H7 (cell line): Measurements from ENCODE around the gene SLC4A9. TPM values are rescaled to one million over a fixed set of nuclear protein-coding genes. Genes with fewer than 3 reads are reported as not detected.
"Not testable (repeated sequence)": the region's sequence is repeated elsewhere in the genome, so short reads cannot be mapped to it uniquely, and the experiment has no call there.

Experiments used
- DNase-seq: peaks from one replicate; pipeline ENCODE4 v3.0.0; 2012
- H3K27me3 ChIP-seq: 2 replicates; pipeline ENCODE4 v1.6.0; 2011; ENCODE audit warnings: mild to moderate bottlenecking, low read length; ENCODE audit not compliant: control insufficient read depth, insufficient read depth
- H3K36me3 ChIP-seq: replicated peaks from 2 replicates; pipeline ENCODE4 v1.5.1; 2011; ENCODE audit warnings: low read length; ENCODE audit not compliant: control insufficient read depth, insufficient read depth
- H3K4me3 ChIP-seq: 2 replicates; pipeline ENCODE4 v1.5.1; 2011; ENCODE audit warnings: low read depth, mild to moderate bottlenecking, control low read depth, low read length, moderate library complexity; ENCODE audit not compliant: insufficient read depth
- total RNA-seq: library from RNA; depleted of rRNA; stranded (reverse); fragments of >200 nt; shearing (Covaris generic); gene quantifications from 2 replicates; pipeline ENCODE4 v1.2.3, GENCODE V29; 2014; rRNA removed

SLC4A9 gene
- total RNA-seq, 1 experiment from 2014 or later, result not detected

DNA sequence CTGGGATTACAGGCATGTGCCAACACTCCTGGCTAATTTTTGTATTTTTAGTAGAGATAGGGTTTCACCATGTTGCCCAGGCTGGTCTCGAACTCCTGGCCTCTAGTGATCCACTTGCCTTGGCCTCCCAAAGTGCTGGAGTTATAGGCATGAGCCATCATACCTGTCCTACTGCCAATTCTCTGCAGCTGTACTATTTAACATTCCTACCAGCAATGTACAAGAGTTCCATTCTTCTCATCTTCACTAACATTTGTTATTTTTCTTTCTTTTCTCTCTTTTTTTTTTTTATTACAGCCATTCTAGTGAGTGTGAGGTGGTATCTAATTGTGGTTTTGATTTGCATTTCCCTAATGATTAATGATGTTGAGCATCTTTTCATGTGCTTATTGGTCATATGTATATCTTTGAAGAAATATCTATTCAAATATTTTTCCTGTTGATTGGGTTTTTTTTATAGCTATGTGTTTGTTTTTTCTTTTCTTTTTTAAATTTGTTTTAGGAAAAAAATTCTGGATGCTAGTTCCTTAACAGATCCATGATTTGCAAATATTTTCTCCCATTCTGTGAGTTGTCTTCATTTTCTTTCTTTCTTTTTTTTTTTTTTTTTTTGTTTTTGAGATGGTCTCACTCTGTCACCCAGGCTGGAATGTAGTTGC lies 59.0 kb downstream of the SLC4A9 start:
- DNase-seq, result no peak
- no peaks in the 10 kb centered on the region for H3K36me3 ChIP-seq
- H3K27me3 ChIP-seq, result no peaks in the 10 kb centered on the region
- no peak overlapping the region for H3K4me3 ChIP-seq

DNA sequence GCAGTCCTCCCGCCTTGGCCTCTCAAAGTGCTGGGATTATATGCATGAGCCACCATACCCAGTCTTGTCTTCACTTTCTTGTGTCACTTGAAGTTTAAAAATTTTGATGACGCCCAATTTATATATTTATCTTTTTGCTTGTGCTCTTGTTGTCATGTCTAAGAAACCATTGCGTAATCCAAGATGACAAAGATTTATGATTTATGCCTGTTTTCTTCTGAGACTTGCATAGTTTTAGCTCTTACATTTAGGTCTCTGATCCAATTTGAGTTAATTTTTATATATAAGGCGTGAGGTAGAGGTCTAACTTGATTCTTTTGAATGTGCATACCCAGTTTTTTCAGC lies 60.2 kb downstream of the SLC4A9 start:
- DNase-seq, result no peak
- H3K4me3 ChIP-seq, result no peak overlapping the region
- no peaks in the 10 kb centered on the region for H3K36me3 ChIP-seq
- no peaks in the 10 kb centered on the region for H3K27me3 ChIP-seq

DNA sequence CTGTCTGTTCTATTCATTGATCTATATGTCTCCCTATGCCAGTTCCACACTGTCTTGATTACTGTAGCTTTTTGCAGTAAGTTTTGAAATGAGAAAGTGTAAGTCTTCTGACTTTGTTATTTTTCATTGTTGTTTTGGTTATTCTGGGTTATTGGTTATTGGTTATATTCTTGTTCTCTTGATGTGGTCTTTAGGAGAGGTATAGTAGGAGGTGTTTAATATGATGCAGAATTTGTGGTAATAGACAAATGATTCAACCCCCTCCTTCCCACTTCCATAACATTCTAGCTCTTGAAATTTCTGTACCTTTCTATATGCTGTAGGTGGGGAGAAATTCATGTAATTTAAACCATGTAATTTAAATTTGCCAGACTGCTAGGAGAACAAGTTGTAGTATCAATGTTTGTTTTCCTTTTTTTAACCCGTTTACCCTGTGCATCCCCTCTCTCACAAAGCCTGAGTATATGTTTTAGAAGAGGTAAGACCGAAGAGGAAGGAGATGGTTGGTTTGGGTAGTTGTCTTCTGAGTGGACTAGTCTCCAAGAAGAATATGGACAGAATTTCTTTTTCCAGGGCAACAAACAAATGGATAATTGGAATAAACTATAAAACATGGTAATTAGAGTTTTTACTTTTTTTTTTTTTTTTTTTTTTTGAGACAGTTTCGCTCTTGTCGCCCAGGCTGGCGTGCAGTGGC lies 60.8 kb downstream of the SLC4A9 start:
- no peaks in the 10 kb centered on the region for H3K36me3 ChIP-seq
- DNase-seq, result no peak
- no peaks in the 10 kb centered on the region for H3K27me3 ChIP-seq
- H3K4me3 ChIP-seq, result no peak overlapping the region

DNA sequence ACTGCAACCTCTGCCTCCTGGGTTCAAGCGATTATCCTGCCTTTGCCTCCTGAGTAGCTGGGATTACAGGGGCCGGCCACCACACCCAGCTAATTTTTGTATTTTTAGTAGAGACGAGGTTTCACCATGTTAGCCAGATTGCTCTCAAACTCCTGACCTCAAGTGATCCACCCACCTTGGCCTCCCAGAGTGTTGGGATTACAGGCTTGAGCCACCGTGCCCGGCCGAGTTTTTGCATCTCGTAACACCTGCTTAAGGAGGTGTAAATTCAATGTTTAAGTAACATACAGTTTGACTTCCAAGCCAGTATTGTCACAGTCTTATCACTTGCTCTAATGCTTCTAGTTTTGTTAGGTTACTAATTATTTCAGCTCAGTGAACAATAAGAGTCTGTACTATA lies 61.4 kb downstream of the SLC4A9 start:
- H3K27me3 ChIP-seq, DNase-seq, H3K4me3 ChIP-seq, H3K36me3 ChIP-seq: not testable (repeated sequence)

DNA sequence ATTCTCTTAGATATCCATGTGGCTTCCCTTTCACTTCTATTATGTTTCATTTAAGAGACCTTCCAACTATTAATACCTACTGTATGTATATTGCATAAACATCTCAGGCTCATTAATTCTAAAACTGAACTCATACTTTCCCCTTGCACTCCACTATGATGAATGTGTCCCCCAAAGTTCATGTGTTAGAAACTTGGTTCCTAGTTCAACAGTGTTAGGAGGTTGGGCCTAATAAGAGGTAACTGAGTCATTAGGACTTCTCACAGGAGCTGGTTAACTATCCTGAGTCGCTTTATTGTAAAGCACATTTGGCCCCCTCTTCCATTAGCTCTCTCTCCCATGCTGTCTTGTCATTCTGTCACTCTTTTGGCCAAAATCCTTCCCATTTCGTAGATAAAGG lies 63.6 kb downstream of the SLC4A9 start:
- Histone ChIP-seq H3K4me3 (no peak overlapping the region), H3K36me3 (no peaks in the 10 kb centered on the region), H3K27me3 (no peaks in the 10 kb centered on the region)
- no peak for DNase-seq

DNA sequence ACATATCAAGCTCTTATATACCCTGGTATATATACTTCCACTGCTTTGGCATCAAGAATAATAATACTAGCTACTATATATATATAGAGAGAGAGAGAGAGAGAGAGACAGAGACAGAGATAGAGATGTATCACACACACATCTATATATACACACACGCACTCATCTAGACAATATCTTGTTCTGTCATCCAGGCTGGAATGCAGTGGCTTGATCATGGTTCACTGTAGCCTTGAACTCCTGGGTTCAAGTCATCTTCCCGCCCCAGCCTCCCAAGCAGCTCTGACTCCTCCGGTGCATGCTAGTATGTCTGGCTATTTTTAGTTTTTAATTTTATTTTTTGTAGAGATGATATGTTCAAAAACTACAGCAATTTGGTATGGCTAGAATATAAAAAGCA lies 64.1 kb downstream of the SLC4A9 start:
- Histone ChIP-seq H3K27me3 (no peaks in the 10 kb centered on the region), H3K36me3 (no peaks in the 10 kb centered on the region), H3K4me3 (no peak overlapping the region)
- DNase-seq, result no peak

Other genes with a start within 250 kb of the SLC4A9 start
- gene PURA, start 246.1 kb upstream of the SLC4A9 start, total RNA-seq, result 5.9 and 7.2 TPM in 2 replicates
- gene IGIP, start 234.3 kb upstream of the SLC4A9 start, total RNA-seq, result 0.48 and 1.0 TPM in 2 replicates
- gene CYSTM1, start 185.0 kb upstream of the SLC4A9 start, total RNA-seq, result 55.5 and 61.1 TPM in 2 replicates
- 81.8 and 82.9 TPM in 2 replicates for gene PFDN1, start 57.1 kb upstream of the SLC4A9 start, total RNA-seq
- gene HBEGF, start 13.6 kb upstream of the SLC4A9 start, total RNA-seq, result 1.6 and 2.3 TPM in 2 replicates
- gene ANKHD1, start 41.6 kb downstream of the SLC4A9 start, total RNA-seq, result 49.2 and 58.0 TPM in 2 replicates
- gene EIF4EBP3, start 187.5 kb downstream of the SLC4A9 start, total RNA-seq, result 0.28 and 2.2 TPM in 2 replicates
- 26.7 and 36.4 TPM in 2 replicates for gene SRA1, start 197.3 kb downstream of the SLC4A9 start, total RNA-seq
- gene APBB3, start 204.4 kb downstream of the SLC4A9 start, total RNA-seq, result 9.2 and 24.0 TPM in 2 replicates
- 22.6 and 31.7 TPM in 2 replicates for gene SLC35A4, start 204.6 kb downstream of the SLC4A9 start, total RNA-seq